Measurements from ENCODE around the gene SUGP1.
A peak's percentile ranks its signal among the peaks of the same experiment; 100 is the strongest.

The SUGP1 gene

GRCh38 chr19:19274146-19274545, 46.2 kb downstream of the SUGP1 start:
- Histone ChIP-seq H3K27me3 (no peaks in the 10 kb centered on the region), H3K9me3 (no peaks in the 10 kb centered on the region; the same call in 1 of the 2 replicates), H3K4me1 (peaks cover 5% of the 10 kb centered on the region; the same call in 1 of the 2 replicates), H3K4me3 (ENCODE audit: low read depth, low read length) (no peak overlapping the region), H3K36me3 (peaks cover 23% of the 10 kb centered on the region)
- no peak for DNase-seq
- no peak for TF ChIP-seq CTCF (IDR thresholded peaks at IDR 0.05; ENCODE audit: low read depth, low read length)

DNA sequence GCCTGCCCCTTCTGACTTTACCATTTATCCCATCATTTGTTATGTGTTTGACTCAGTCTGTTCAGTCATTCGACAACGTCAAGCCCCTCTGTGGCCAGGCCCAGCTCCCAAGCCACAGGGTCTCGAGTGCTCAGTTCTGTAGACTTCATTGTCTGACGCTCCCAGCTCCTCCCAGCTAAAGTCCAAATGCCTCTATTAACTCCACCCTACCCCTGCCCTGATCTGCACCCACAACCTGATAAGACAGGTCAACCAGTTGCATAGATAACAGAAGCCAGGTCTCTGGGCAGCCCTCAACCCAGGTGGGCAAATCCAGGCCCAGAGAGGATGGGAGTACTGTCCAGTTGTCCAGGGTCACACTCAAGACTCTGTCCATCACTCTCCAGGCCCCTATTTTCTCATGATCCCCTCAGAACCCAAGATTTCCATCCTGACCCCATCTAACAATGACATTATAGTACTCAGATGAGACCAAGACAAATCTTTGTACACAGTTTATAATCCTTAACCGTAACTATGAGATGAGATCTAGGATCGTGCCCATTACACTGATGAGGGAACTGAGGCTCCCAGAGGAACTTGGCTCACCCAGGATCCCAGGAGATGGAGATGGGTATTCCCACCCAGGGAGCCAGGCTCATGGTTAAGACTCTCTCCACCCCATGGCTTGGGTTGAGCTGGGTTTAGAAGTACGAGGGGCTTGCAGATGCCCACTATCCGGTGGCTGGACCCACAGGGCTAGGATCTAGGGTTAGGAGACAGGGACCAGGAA, 48.3 kb downstream of the SUGP1 start:
- peak overlapping the region; percentile 53; the same call in 1 of the 2 replicates for H3K4me3 ChIP-seq (ENCODE audit: low read depth, low read length)
- H3K9me3 ChIP-seq: no peaks in the 10 kb centered on the region; the same call in 1 of the 2 replicates
- H3K36me3 ChIP-seq: peaks cover 14% of the 10 kb centered on the region
- no peak for TF ChIP-seq CTCF (IDR thresholded peaks at IDR 0.05; ENCODE audit: low read depth, low read length)
- H3K4me1 ChIP-seq: peaks cover 5% of the 10 kb centered on the region; the same call in 1 of the 2 replicates
- no peak for DNase-seq
- H3K27me3 ChIP-seq: no peaks in the 10 kb centered on the region

- peaks cover 5% of the 10 kb centered on the region for H3K36me3 ChIP-seq
- H3K4me1 ChIP-seq: peaks cover 5% of the 10 kb centered on the region; the same call in 1 of the 2 replicates
- no peaks in the 10 kb centered on the region; the same call in 1 of the 2 replicates for H3K9me3 ChIP-seq
- TF ChIP-seq CTCF (IDR thresholded peaks at IDR 0.05; ENCODE audit: low read depth, low read length): no peak
- no peaks in the 10 kb centered on the region for H3K27me3 ChIP-seq
- H3K4me3 ChIP-seq (ENCODE audit: low read depth, low read length): no peak overlapping the region
- no peak for DNase-seq
Observed at GRCh38 chr19:19270749-19271571, 49.3 kb downstream of the SUGP1 start.

DNA sequence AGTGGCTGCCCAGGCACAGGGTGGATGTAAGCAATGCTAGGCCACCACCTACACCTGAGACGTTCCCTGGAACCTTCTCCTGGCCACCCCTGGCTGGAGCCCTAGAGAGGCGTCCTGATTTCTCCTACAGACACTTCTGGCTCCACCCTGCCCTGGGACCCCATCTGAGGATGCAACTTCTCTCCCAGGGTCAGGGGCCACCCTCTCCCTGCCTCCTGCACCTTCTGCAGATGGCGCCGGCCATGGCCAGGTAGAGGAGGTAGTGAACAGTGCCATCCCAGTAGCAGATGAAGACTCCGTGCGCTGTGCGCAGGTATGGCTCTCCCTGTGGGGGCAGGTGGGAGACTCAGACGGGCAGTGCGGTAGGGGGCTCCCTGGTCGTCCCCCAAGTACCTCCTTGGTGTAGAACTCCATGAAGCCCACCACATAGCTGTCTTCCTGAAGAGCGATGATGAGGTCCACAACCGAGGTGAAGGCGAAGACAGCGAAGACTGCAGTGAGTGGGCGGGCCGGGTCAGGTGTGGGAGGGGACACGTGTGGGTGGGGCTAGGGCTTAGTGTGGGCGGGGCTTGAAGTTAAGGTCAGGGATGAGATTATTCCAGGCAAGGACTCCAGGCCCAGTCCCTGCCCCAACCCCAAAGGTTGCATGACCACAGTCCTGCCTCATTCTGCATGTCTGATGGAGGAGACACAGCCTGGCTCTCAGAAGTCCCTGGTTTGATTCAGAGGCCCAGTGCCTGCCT, 50.2 kb downstream of the SUGP1 start:
- no peak for DNase-seq
- Histone ChIP-seq H3K36me3 (no peaks in the 10 kb centered on the region), H3K9me3 (no peaks in the 10 kb centered on the region; the same call in 1 of the 2 replicates), H3K4me3 (ENCODE audit: low read depth, low read length) (no peak overlapping the region), H3K4me1 (peaks cover 5% of the 10 kb centered on the region; the same call in 1 of the 2 replicates), H3K27me3 (no peaks in the 10 kb centered on the region)
- no peak for TF ChIP-seq CTCF (IDR thresholded peaks at IDR 0.05; ENCODE audit: low read depth, low read length)

GRCh38 chr19:19268453-19269385, 51.6 kb downstream of the SUGP1 start:
- no peak overlapping the region for H3K4me3 ChIP-seq (ENCODE audit: low read depth, low read length)
- no peak for DNase-seq
- TF ChIP-seq CTCF (IDR thresholded peaks at IDR 0.05; ENCODE audit: low read depth, low read length): no peak
- peaks cover 5% of the 10 kb centered on the region; the same call in 1 of the 2 replicates for H3K4me1 ChIP-seq
- no peaks in the 10 kb centered on the region for H3K27me3 ChIP-seq
- no peaks in the 10 kb centered on the region; the same call in 1 of the 2 replicates for H3K9me3 ChIP-seq
- H3K36me3 ChIP-seq: no peaks in the 10 kb centered on the region
